Peyer's patch (tissue), 4 donors: Measurements from ENCODE around the gene RSBN1L. TPM values are rescaled to one million over a fixed set of nuclear protein-coding genes. Genes with fewer than 3 reads are reported as not detected.
"Not testable (repeated sequence)": the region's sequence is repeated elsewhere in the genome, so short reads cannot be mapped to it uniquely, and the experiment has no call there.

Source experiments
- DNase-seq, 3 donors: peaks; one replicate each; pipeline ENCODE4 v3.0.0-alpha.2; 2017 to 2019
- H3K27ac ChIP-seq, 4 donors: fragments of 200-600 bp; sonication (generic); one replicate each; pipeline ENCODE4 v1.5.1; 2016 to 2019
- H3K27me3 ChIP-seq, 2 donors: fragments of 200-600 bp; sonication (generic); one replicate each; pipeline ENCODE4 v1.5.1; 2019
- H3K36me3 ChIP-seq, 3 donors: fragments of 200-600 bp; sonication (generic); one replicate each; pipeline ENCODE4 v1.5.1; 2016 to 2019
- H3K4me1 ChIP-seq, 4 donors: fragments of 200-600 bp; sonication (generic); one replicate each; pipeline ENCODE4 v1.5.1; 2016 to 2019
- H3K4me3 ChIP-seq, 4 donors: fragments of 200-600 bp; sonication (generic); 1 replicate in 3 of 4; 2 replicates in 1 of 4; pipeline ENCODE4 v1.5.1; 2016 to 2019; ENCODE audit warnings: mild to moderate bottlenecking in 1 of 4
- H3K9me3 ChIP-seq, 4 donors: fragments of 200-600 bp; sonication (generic); one replicate each; pipeline ENCODE4 v1.5.1; 2016 to 2019; ENCODE audit warnings: mild to moderate bottlenecking in 1 of 4
- POLR2A ChIP-seq, 2 donors: fragments of 450-650 bp; IDR thresholded peaks; one replicate each; pipeline ENCODE4 v1.5.1; 2017; ENCODE audit warnings: antibody characterized with exemption in 2 of 2, mild to moderate bottlenecking in 2 of 2, moderate library complexity in 2 of 2
- total RNA-seq, 4 donors: library from RNA; depleted of rRNA; stranded (reverse); fragments of >200 nt; gene quantifications; one replicate each; pipeline ENCODE4 v1.1.0, GENCODE V29; 2016
- TF ChIP-seq, protein P1 (sequence below), 6 experiments: fragments of 450-650 bp in 4 of 6; fragments of 200-600 bp in 2 of 6; sonication (generic) in 1 of 6; IDR thresholded peaks; one replicate each; pipeline ENCODE4 v1.5.1; 2017 to 2019; ENCODE audit warnings: antibody characterized with exemption in 6 of 6, mild to moderate bottlenecking in 3 of 6, moderate library complexity in 1 of 6

RSBN1L gene
- total RNA-seq, 4 donors from 2014 or later: 18.9 to 57.8 (median 23.6) TPM

DNA sequence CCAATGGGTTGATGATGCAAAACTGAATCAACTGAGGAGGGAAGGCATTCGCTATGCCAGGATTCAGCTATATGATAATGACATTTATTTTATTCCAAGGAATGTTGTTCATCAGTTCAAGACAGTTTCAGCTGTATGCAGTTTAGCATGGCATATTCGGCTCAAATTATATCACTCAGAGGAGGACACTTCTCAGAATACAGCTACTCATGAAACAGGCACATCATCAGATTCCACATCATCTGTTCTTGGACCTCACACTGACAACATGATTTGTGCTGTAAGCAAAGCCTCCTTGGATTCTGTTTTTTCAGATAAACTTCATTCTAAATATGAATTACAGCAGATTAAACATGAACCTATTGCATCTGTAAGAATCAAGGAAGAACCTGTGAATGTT lies 82.3 kb downstream of the RSBN1L start:
- Histone ChIP-seq H3K9me3 (no peaks in the 10 kb centered on the region), H3K27me3 (no peaks in the 10 kb centered on the region), H3K27ac (no peak overlapping the region), H3K36me3 (peaks cover 0 to 36% (median 3%) of the 10 kb centered on the region in 3 donors), H3K4me3 (no peak overlapping the region), H3K4me1 (no peaks in the 10 kb centered on the region)
- TF ChIP-seq POLR2A (IDR thresholded peaks at IDR 0.05): no peak
- TF ChIP-seq, protein P1, sequence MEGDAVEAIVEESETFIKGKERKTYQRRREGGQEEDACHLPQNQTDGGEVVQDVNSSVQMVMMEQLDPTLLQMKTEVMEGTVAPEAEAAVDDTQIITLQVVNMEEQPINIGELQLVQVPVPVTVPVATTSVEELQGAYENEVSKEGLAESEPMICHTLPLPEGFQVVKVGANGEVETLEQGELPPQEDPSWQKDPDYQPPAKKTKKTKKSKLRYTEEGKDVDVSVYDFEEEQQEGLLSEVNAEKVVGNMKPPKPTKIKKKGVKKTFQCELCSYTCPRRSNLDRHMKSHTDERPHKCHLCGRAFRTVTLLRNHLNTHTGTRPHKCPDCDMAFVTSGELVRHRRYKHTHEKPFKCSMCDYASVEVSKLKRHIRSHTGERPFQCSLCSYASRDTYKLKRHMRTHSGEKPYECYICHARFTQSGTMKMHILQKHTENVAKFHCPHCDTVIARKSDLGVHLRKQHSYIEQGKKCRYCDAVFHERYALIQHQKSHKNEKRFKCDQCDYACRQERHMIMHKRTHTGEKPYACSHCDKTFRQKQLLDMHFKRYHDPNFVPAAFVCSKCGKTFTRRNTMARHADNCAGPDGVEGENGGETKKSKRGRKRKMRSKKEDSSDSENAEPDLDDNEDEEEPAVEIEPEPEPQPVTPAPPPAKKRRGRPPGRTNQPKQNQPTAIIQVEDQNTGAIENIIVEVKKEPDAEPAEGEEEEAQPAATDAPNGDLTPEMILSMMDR (IDR thresholded peaks at IDR 0.05): no peak
- DNase-seq: no peak

DNA sequence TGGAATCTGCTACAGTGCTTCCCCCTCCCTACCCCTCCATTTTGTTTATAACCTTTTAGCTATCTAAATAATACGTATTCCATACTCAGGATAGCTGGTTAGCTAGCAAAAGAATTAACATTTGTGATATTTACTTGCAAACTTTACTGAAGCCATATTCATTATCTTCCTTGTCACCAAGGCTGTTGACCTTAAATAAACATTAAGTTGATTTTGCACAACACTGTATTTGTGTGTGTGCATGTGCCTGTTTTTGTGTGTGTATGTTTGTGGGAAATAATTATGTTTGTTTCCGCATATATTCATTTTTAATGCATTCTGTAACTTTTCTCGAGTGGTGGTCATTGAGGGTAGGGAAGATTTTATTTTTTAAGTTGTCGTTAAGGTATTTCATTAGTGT lies 86.1 kb downstream of the RSBN1L start:
- TF ChIP-seq, protein P1 (IDR thresholded peaks at IDR 0.05): no peak
- no peak for TF ChIP-seq POLR2A (IDR thresholded peaks at IDR 0.05)
- no peak for DNase-seq
- Histone ChIP-seq H3K27me3 (no peaks in the 10 kb centered on the region), H3K4me1 (no peaks in the 10 kb centered on the region), H3K9me3 (no peaks in the 10 kb centered on the region), H3K27ac (no peak overlapping the region), H3K4me3 (no peak overlapping the region), H3K36me3 (peaks cover 0 to 9% (median 3%) of the 10 kb centered on the region in 3 donors)

DNA sequence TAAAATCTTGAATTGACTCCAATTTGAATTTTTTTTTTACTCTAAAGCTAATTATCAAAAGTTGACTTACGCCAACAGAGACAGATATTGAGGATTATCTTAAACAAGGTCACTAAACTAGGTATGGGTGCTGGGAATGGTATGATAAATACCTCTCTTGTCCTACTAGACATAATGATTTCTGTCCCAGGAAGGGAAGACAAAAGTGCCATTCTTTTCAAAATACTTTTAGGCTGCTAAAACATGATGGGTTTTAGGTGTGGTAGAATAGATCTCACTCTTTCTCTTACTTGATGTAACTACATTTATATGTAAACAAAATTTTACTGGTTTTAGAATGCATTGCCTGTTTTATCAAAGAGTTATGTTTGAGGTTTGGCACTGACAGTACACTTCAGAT lies 86.9 kb downstream of the RSBN1L start:
- Histone ChIP-seq H3K4me1 (no peaks in the 10 kb centered on the region), H3K4me3 (no peak overlapping the region), H3K9me3 (no peaks in the 10 kb centered on the region), H3K27me3 (no peaks in the 10 kb centered on the region), H3K27ac (peak overlapping the region in 2 of 4 donors; percentile 7 to 63), H3K36me3 (peaks cover 0 to 9% (median 3%) of the 10 kb centered on the region in 3 donors)
- DNase-seq: no peak
- no peak for TF ChIP-seq POLR2A (IDR thresholded peaks at IDR 0.05)
- TF ChIP-seq, protein P1 (IDR thresholded peaks at IDR 0.05): no peak

DNA sequence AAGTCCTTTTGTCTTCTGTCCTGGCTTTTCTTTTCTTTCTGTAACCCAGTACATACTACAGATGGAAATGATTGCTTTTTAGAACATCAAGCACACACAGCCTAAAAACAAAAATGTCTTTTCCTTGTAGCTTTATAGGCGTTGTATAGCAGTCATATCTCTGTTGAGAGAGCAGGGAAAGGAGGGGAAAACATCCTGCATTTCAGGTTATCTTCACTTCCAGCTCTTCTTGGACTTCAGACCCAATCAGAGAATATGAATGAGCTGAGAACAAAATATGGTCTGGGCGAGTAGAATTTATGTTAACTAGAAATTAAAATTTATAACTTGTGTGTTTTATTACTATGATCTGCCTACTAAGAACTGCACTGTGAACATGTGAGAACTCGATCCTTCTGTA lies 87.3 kb downstream of the RSBN1L start:
- TF ChIP-seq POLR2A (IDR thresholded peaks at IDR 0.05): no peak
- TF ChIP-seq, protein P1 (IDR thresholded peaks at IDR 0.05): no peak
- Histone ChIP-seq H3K27me3 (no peaks in the 10 kb centered on the region), H3K9me3 (no peaks in the 10 kb centered on the region), H3K36me3 (peaks cover 0 to 9% (median 3%) of the 10 kb centered on the region in 3 donors), H3K4me1 (no peaks in the 10 kb centered on the region), H3K4me3 (no peak overlapping the region), H3K27ac (peak overlapping the region in 2 of 4 donors; percentile 7 to 63)
- DNase-seq: no peak

DNA sequence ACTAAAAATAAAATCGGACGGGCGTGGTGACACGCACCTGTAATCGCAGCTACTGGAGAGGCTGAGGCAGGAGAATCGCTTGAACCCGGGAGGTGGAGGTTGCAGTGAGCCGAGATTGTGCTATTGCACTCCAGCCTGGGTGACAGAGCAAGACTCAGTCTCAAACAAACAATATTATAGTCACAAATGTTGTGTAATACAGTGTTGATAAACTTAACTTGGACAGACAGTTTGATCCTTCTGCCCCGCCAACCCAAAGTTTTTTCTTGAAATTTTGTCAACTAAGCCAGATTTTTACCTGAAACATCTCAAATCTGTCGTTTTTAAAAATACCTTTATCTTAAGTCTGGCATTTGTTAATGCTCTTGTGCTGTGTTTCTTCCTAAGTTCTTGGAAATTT lies 88.2 kb downstream of the RSBN1L start:
- not testable (repeated sequence) for H3K9me3 ChIP-seq, H3K36me3 ChIP-seq, H3K4me1 ChIP-seq, H3K27me3 ChIP-seq, DNase-seq, H3K4me3 ChIP-seq, H3K27ac ChIP-seq

DNA sequence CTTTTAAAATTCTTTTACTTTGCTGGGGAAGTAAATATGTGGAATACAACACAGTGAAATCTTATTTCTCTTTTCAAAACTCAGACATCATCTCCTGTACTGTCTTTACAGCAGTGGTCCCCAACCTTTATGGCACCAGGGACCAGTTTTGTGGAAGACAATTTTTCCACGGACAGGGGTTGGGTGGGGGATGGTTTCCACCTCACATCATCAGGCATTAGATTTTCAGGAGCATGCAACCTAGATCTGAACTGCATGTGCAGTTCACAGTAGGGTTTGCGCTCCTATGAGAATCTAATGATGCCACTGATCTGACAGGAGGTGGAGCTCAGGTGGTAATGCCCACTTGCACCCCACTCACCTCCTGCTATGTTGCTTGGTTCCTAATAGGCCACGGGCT lies 89.8 kb downstream of the RSBN1L start:
- H3K9me3 ChIP-seq: no peaks in the 10 kb centered on the region
- no peak for TF ChIP-seq POLR2A (IDR thresholded peaks at IDR 0.05)
- TF ChIP-seq, protein P1 (IDR thresholded peaks at IDR 0.05): no peak
- H3K36me3 ChIP-seq: no peaks in the 10 kb centered on the region
- DNase-seq: no peak
- H3K4me1 ChIP-seq: peaks cover 0 to 1% (median 0%) of the 10 kb centered on the region in 4 donors
- no peaks in the 10 kb centered on the region for H3K27me3 ChIP-seq
- no peak overlapping the region for H3K4me3 ChIP-seq
- no peak overlapping the region for H3K27ac ChIP-seq
